Measurements from ENCODE around the gene CABLES2.

GRCh38 chr20:62388839-62389600, 18.1 kb downstream of the CABLES2 start:
- peak in 1 of 4 donors; percentile 3 for TF ChIP-seq CTCF (IDR thresholded peaks at IDR 0.05)
- TF ChIP-seq POLR2A (IDR thresholded peaks at IDR 0.05), result no peak
